Keratinocyte (primary cell): ENCODE data around the gene LRIG3. TPM values are rescaled to one million over a fixed set of nuclear protein-coding genes. Genes with fewer than 3 reads are reported as not detected.

ENCODE experiments used
- DNase-seq: peaks from one replicate; pipeline ENCODE4 v3.0.0-alpha.2; 2011; ENCODE audit warnings: low read depth, missing footprints, low spot score
- FAIRE-seq: peaks from 2 replicates; lab custom pipeline; 2011; peaks lifted over from hg19 to GRCh38; lab: Jason Lieb, UNC
- H2AFZ ChIP-seq: 2 replicates; pipeline ENCODE4 v1.6.0; 2012; ENCODE audit warnings: low read length, control low read depth, inconsistent platforms; ENCODE audit not compliant: control insufficient read depth
- H3K27ac ChIP-seq: 2 replicates; pipeline ENCODE4 v1.5.1; 2011; ENCODE audit warnings: low read length; ENCODE audit not compliant: control insufficient read depth, insufficient read depth
- H3K27me3 ChIP-seq: 3 replicates; pipeline ENCODE4 v1.6.0; 2011; ENCODE audit warnings: low read length; ENCODE audit not compliant: control insufficient read depth, insufficient read depth; ENCODE audit errors: extremely low read depth
- H3K36me3 ChIP-seq, 2 experiments: 2 replicates in 1 of 2; 3 replicates in 1 of 2; pipeline ENCODE4 v1.5.1; 2011; ENCODE audit warnings: low read length in 2 of 2, mild to moderate bottlenecking in 1 of 2; ENCODE audit not compliant: control insufficient read depth in 2 of 2, insufficient read depth in 2 of 2; ENCODE audit errors: extremely low read depth in 1 of 2
- H3K4me1 ChIP-seq: 3 replicates; pipeline ENCODE4 v1.5.1; 2011; ENCODE audit warnings: low read length; ENCODE audit not compliant: control insufficient read depth, insufficient read depth; ENCODE audit errors: extremely low read depth
- H3K4me2 ChIP-seq: 3 replicates; pipeline ENCODE4 v1.6.0; 2011; ENCODE audit warnings: low read depth, low read length; ENCODE audit not compliant: control insufficient read depth, insufficient read depth; ENCODE audit errors: extremely low read depth
- H3K4me3 ChIP-seq, 3 experiments: fragments of 200-600 bp in 1 of 3; sonication (generic) in 1 of 3; 2 replicates in 2 of 3; 3 replicates in 1 of 3; pipeline ENCODE4 v1.5.1; 2011 to 2016; ENCODE audit warnings: low read length in 3 of 3, mild to moderate bottlenecking in 3 of 3, control low read depth in 2 of 3, inconsistent platforms in 1 of 3, low read depth in 1 of 3, mixed read lengths in 1 of 3, mixed run types in 1 of 3, moderate library complexity in 1 of 3; ENCODE audit not compliant: control insufficient read depth in 2 of 3, insufficient read depth in 2 of 3; ENCODE audit errors: extremely low read depth in 1 of 3
- H3K79me2 ChIP-seq: 2 replicates; pipeline ENCODE4 v1.6.0; 2012; ENCODE audit warnings: low read length; ENCODE audit not compliant: control insufficient read depth, insufficient read depth
- H3K9ac ChIP-seq: 3 replicates; pipeline ENCODE4 v1.6.0; 2011; ENCODE audit warnings: low read length; ENCODE audit not compliant: control insufficient read depth, insufficient read depth; ENCODE audit errors: extremely low read depth
- H3K9me1 ChIP-seq: 3 replicates; pipeline ENCODE4 v1.6.0; 2011; ENCODE audit warnings: low read length; ENCODE audit not compliant: control insufficient read depth, insufficient read depth; ENCODE audit errors: extremely low read depth
- H3K9me3 ChIP-seq: 2 replicates; pipeline ENCODE4 v1.5.1; 2012; ENCODE audit warnings: low read depth, low read length; ENCODE audit not compliant: control insufficient read depth
- H4K20me1 ChIP-seq: 3 replicates; pipeline ENCODE4 v1.6.0; 2011; ENCODE audit warnings: low read length; ENCODE audit not compliant: control insufficient read depth, insufficient read depth; ENCODE audit errors: extremely low read depth
- CTCF ChIP-seq, 3 experiments: IDR thresholded peaks in 1 of 3; conservative IDR thresholded peaks in 1 of 3; optimal IDR thresholded peaks in 1 of 3; 2 replicates in 2 of 3; 3 replicates in 1 of 3; pipeline versions ENCODE3 to v1.5.1; 2011; ENCODE audit warnings: low read length in 3 of 3, mild to moderate bottlenecking in 3 of 3, moderate library complexity in 2 of 3, control low read depth in 1 of 3, inconsistent platforms in 1 of 3; ENCODE audit not compliant: insufficient read depth in 2 of 3; ENCODE audit errors: extremely low read depth in 1 of 3
- EZH2 ChIP-seq: IDR thresholded peaks from one replicate; pipeline ENCODE4 v1.6.1; 2012; ENCODE audit warnings: inconsistent platforms, mild to moderate bottlenecking, low read length, moderate library complexity
- dilution Hi-C: fragments of 300-500 bp; cut with MboI; formaldehyde crosslinking; loops from one replicate; pipeline ENCODE4 v1.7.0; 2020; ENCODE audit warnings: low sequenced_read_pairs; ENCODE audit not compliant: extremely low pct_ligation_motif_present
- polyA plus RNA-seq, 5 experiments: library from polyadenylated mRNA; depleted of rRNA in 3 of 5; stranded (reverse) in 3 of 5; stranded (forward) in 1 of 5; unstranded in 1 of 5; fragments of >200 nt; gene quantifications; 1 replicate in 1 of 5; 2 replicates in 3 of 5; 3 replicates in 1 of 5; pipeline versions ENCODE4 v1.2.1 to v1.2.3, GENCODE V29; 2011 to 2012; ENCODE audit warnings: missing spikeins in 2 of 5, low read depth in 1 of 5, low replicate concordance in 1 of 5

LRIG3 gene
- polyA plus RNA-seq, 1 donor (not counting 4 experiments of a cell fraction or from before 2014, with no cell fraction given): 30.9 TPM

- Histone ChIP-seq H3K9me3 (no peaks in the 10 kb centered on the region), H3K4me3 (no peak overlapping the region), H3K9ac (no peak overlapping the region), H4K20me1 (no peaks in the 10 kb centered on the region), H3K79me2 (no peaks in the 10 kb centered on the region), H3K27me3 (no peaks in the 10 kb centered on the region), H2AFZ (no peak overlapping the region), H3K4me1 (no peaks in the 10 kb centered on the region), H3K4me2 (no peak overlapping the region), H3K27ac (no peak overlapping the region), H3K36me3 (no peaks in the 10 kb centered on the region), H3K9me1 (no peaks in the 10 kb centered on the region)
- DNase-seq (no peak), FAIRE-seq (no peak)
- TF ChIP-seq CTCF (optimal IDR thresholded peaks at IDR 0.05 in 1 of 3, IDR thresholded peaks at IDR 0.05 in 1 of 3, conservative IDR thresholded peaks at IDR 0.05 in 1 of 3; ENCODE audit: extremely low read depth in 1 of 3, insufficient read depth in 2 of 3, low read length in 3 of 3) (no peak), EZH2 (no peak)
- dilution Hi-C loops: no loop called here
Observed at GRCh38 chr12:58938440-58938839, 18.1 kb upstream of the LRIG3 start.

- no peak for FAIRE-seq
- no peak for DNase-seq
- dilution Hi-C loops: no loop called here
Observed at GRCh38 chr12:58934528-58934927, 14.2 kb upstream of the LRIG3 start.

More at GRCh38 chr12:58934528-58934927, 14.2 kb upstream of the LRIG3 start:
- Histone ChIP-seq H3K36me3 (no peaks in the 10 kb centered on the region), H3K9me3 (no peaks in the 10 kb centered on the region), H3K9me1 (no peaks in the 10 kb centered on the region), H3K27me3 (no peaks in the 10 kb centered on the region), H3K4me1 (no peaks in the 10 kb centered on the region), H3K9ac (no peak overlapping the region), H3K27ac (no peak overlapping the region), H4K20me1 (no peaks in the 10 kb centered on the region), H3K79me2 (no peaks in the 10 kb centered on the region), H3K4me3 (no peak overlapping the region), H2AFZ (peak overlapping the region; percentile 40), H3K4me2 (no peak overlapping the region)
- TF ChIP-seq EZH2: no peak
